ENCODE measurements around the gene RNF144A.

- TF ChIP-seq, protein P1, sequence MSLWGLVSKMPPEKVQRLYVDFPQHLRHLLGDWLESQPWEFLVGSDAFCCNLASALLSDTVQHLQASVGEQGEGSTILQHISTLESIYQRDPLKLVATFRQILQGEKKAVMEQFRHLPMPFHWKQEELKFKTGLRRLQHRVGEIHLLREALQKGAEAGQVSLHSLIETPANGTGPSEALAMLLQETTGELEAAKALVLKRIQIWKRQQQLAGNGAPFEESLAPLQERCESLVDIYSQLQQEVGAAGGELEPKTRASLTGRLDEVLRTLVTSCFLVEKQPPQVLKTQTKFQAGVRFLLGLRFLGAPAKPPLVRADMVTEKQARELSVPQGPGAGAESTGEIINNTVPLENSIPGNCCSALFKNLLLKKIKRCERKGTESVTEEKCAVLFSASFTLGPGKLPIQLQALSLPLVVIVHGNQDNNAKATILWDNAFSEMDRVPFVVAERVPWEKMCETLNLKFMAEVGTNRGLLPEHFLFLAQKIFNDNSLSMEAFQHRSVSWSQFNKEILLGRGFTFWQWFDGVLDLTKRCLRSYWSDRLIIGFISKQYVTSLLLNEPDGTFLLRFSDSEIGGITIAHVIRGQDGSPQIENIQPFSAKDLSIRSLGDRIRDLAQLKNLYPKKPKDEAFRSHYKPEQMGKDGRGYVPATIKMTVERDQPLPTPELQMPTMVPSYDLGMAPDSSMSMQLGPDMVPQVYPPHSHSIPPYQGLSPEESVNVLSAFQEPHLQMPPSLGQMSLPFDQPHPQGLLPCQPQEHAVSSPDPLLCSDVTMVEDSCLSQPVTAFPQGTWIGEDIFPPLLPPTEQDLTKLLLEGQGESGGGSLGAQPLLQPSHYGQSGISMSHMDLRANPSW (CRISPR knock-in tag; conservative IDR thresholded peaks at IDR 0.05; ENCODE audit: low read depth), result no peak
- TF ChIP-seq ATF1 (CRISPR knock-in tag; IDR thresholded peaks at IDR 0.05), result no peak
- no peak for TF ChIP-seq SMAD3 (CRISPR knock-in tag; IDR thresholded peaks at IDR 0.05; ENCODE audit: borderline replicate concordance)
- no peak for TF ChIP-seq CTCF (IDR thresholded peaks at IDR 0.05)
- TF ChIP-seq ZNF121 (CRISPR knock-in tag; IDR thresholded peaks at IDR 0.05), result no peak
- no peak for TF ChIP-seq USF1 (CRISPR knock-in tag; IDR thresholded peaks at IDR 0.05)
- TF ChIP-seq ZBTB21 (CRISPR knock-in tag; IDR thresholded peaks at IDR 0.05; ENCODE audit: borderline replicate concordance), result no peak
- no peak for TF ChIP-seq ATF3 (CRISPR knock-in tag; conservative IDR thresholded peaks at IDR 0.05)
- no peak for TF ChIP-seq JAZF1 (CRISPR knock-in tag; IDR thresholded peaks at IDR 0.05)
- TF ChIP-seq, protein P2, sequence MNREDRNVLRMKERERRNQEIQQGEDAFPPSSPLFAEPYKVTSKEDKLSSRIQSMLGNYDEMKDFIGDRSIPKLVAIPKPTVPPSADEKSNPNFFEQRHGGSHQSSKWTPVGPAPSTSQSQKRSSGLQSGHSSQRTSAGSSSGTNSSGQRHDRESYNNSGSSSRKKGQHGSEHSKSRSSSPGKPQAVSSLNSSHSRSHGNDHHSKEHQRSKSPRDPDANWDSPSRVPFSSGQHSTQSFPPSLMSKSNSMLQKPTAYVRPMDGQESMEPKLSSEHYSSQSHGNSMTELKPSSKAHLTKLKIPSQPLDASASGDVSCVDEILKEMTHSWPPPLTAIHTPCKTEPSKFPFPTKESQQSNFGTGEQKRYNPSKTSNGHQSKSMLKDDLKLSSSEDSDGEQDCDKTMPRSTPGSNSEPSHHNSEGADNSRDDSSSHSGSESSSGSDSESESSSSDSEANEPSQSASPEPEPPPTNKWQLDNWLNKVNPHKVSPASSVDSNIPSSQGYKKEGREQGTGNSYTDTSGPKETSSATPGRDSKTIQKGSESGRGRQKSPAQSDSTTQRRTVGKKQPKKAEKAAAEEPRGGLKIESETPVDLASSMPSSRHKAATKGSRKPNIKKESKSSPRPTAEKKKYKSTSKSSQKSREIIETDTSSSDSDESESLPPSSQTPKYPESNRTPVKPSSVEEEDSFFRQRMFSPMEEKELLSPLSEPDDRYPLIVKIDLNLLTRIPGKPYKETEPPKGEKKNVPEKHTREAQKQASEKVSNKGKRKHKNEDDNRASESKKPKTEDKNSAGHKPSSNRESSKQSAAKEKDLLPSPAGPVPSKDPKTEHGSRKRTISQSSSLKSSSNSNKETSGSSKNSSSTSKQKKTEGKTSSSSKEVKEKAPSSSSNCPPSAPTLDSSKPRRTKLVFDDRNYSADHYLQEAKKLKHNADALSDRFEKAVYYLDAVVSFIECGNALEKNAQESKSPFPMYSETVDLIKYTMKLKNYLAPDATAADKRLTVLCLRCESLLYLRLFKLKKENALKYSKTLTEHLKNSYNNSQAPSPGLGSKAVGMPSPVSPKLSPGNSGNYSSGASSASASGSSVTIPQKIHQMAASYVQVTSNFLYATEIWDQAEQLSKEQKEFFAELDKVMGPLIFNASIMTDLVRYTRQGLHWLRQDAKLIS (CRISPR knock-in tag; IDR thresholded peaks at IDR 0.05; ENCODE audit: borderline replicate concordance), result no peak
- no peak for TF ChIP-seq FOXP4 (CRISPR knock-in tag; IDR thresholded peaks at IDR 0.05)
- TF ChIP-seq SP1 (CRISPR knock-in tag; conservative IDR thresholded peaks at IDR 0.05), result no peak
These were observed 2.9 kb downstream of the RNF144A start for GRCh38 chr2:6919901-6920742.
